Naive B cell (primary cell): ENCODE measurements around the gene PFKM. TPM values are rescaled to one million over a fixed set of nuclear protein-coding genes. Genes with fewer than 3 reads are reported as not detected.
"Not testable (repeated sequence)": the region's sequence is repeated elsewhere in the genome, so short reads cannot be mapped to it uniquely, and the experiment has no call there.

ENCODE experiments used
- ATAC-seq, 2 donors: fragments of 150-1000 bp; cut with Tn5 transposase; 2 replicates each; pipeline ENCODE4 v1.10.0; 2021; ENCODE audit warnings: low read depth in 2 of 2, mild to moderate bottlenecking in 2 of 2, moderate library complexity in 2 of 2
- DNase-seq: peaks from one replicate; pipeline ENCODE4 v3.0.0; 2022
- H3K27ac Mint-ChIP-seq, 6 donors: one replicate each; pipeline ENCODE4 v1.8.0; 2020 to 2022; ENCODE audit warnings: mild to moderate bottlenecking in 6 of 6, mixed read lengths in 6 of 6, moderate library complexity in 5 of 6, inconsistent platforms in 2 of 6
- H3K27me3 Mint-ChIP-seq, 3 donors: one replicate each; pipeline ENCODE4 v1.8.0; 2021 to 2022; ENCODE audit warnings: mixed read lengths in 3 of 3, mild to moderate bottlenecking in 1 of 3
- H3K36me3 Mint-ChIP-seq, 2 donors: one replicate each; pipeline ENCODE4 v1.8.0; 2020 to 2022; ENCODE audit warnings: mixed read lengths in 2 of 2, inconsistent platforms in 1 of 2, mild to moderate bottlenecking in 1 of 2
- H3K4me1 Mint-ChIP-seq, 3 donors: one replicate each; pipeline ENCODE4 v1.8.0; 2020 to 2022; ENCODE audit warnings: mixed read lengths in 3 of 3, inconsistent platforms in 1 of 3, mild to moderate bottlenecking in 1 of 3, moderate library complexity in 1 of 3
- H3K4me3 Mint-ChIP-seq, 8 donors: one replicate each; pipeline ENCODE4 v1.8.0; 2020 to 2022; ENCODE audit warnings: mild to moderate bottlenecking in 8 of 8, mixed read lengths in 8 of 8, moderate library complexity in 8 of 8, inconsistent platforms in 2 of 8
- H3K9me3 Mint-ChIP-seq, 7 donors: one replicate each; pipeline ENCODE4 v1.8.0; 2020 to 2022; ENCODE audit warnings: mixed read lengths in 7 of 7, mild to moderate bottlenecking in 5 of 7, inconsistent platforms in 2 of 7, moderate library complexity in 1 of 7
- polyA plus RNA-seq, 6 donors: library from polyadenylated mRNA; unstranded; fragments of 300-500 nt; fragmentation: Illumina TruSeq; gene quantifications; one replicate each; pipeline ENCODE4 v1.2.3, GENCODE V29; 2021; ENCODE audit warnings: low read depth in 6 of 6

PFKM gene
- polyA plus RNA-seq, 6 donors from 2014 or later: 5.3 to 12.2 (median 7.1) TPM

- DNase-seq: no peak
- Mint-ChIP-seq H3K27ac (no peak overlapping the region), H3K9me3 (no peaks in the 10 kb centered on the region), H3K36me3 (peaks cover 0 to 10% of the 10 kb centered on the region in 2 donors), H3K27me3 (no peaks in the 10 kb centered on the region), H3K4me1 (peaks cover 0 to 4% (median 0%) of the 10 kb centered on the region in 3 donors), H3K4me3 (no peak overlapping the region)
- ATAC-seq: no peak
Measured at GRCh38 chr12:48092611-48093010, 26.6 kb upstream of the PFKM start.

GRCh38 chr12:48104531-48104930, 14.6 kb upstream of the PFKM start:
- Mint-ChIP-seq H3K4me1 (peaks cover 31 to 39% (median 35%) of the 10 kb centered on the region in 3 donors), H3K9me3 (no peaks in the 10 kb centered on the region), H3K27ac (peak overlapping the region in 5 of 6 donors; percentile 61 to 100 (median 98)), H3K36me3 (no peaks in the 10 kb centered on the region), H3K27me3 (no peaks in the 10 kb centered on the region), H3K4me3 (peak overlapping the region; percentile 30 to 98 (median 94))
- DNase-seq: no peak
- ATAC-seq: no peak

GRCh38 chr12:48105321-48105866, 13.8 kb upstream of the PFKM start:
- ATAC-seq: peak; percentile 58 to 59
- peak; percentile 54 for DNase-seq
- Mint-ChIP-seq H3K27ac (peak overlapping the region; percentile 97 to 100 (median 98)), H3K4me1 (peaks cover 31 to 39% (median 35%) of the 10 kb centered on the region in 3 donors), H3K27me3 (no peaks in the 10 kb centered on the region), H3K4me3 (peak overlapping the region; percentile 92 to 99 (median 96)), H3K9me3 (no peaks in the 10 kb centered on the region), H3K36me3 (no peaks in the 10 kb centered on the region)

- ATAC-seq (peak; percentile 74 to 77), DNase-seq (peak; percentile 85)
- H3K9me3 Mint-ChIP-seq: no peaks in the 10 kb centered on the region
- H3K27ac Mint-ChIP-seq: peak within 1 kb of the TSS; percentile 97 to 100 (median 98)
- H3K27me3 Mint-ChIP-seq: no peaks in the 10 kb centered on the region
- peaks cover 31 to 39% (median 35%) of the 10 kb centered on the region in 3 donors for H3K4me1 Mint-ChIP-seq
- H3K36me3 Mint-ChIP-seq: no peaks in the 10 kb centered on the region
- peak within 1 kb of the TSS; percentile 92 to 99 (median 96) for H3K4me3 Mint-ChIP-seq
Measured at GRCh38 chr12:48105867-48106680, 13.1 kb upstream of the PFKM start, which contains the start of gene SENP1. Gene SENP1 (minus strand): TSS chr12:48106079. CDS start chr12:48101472, 4,607 bp downstream.

GRCh38 chr12:48106681-48107613, 12.2 kb upstream of the PFKM start:
- DNase-seq (no peak), ATAC-seq (no peak)
- H3K4me3 Mint-ChIP-seq: peak overlapping the region; percentile 92 to 99 (median 96)
- peaks cover 31 to 34% (median 32%) of the 10 kb centered on the region in 3 donors for H3K4me1 Mint-ChIP-seq
- peak overlapping the region; percentile 97 to 100 (median 98) for H3K27ac Mint-ChIP-seq
- H3K27me3 Mint-ChIP-seq: no peaks in the 10 kb centered on the region
- H3K9me3 Mint-ChIP-seq: no peaks in the 10 kb centered on the region
- H3K36me3 Mint-ChIP-seq: no peaks in the 10 kb centered on the region

GRCh38 chr12:48109424-48109823, 9.7 kb upstream of the PFKM start:
- peaks cover 0 to 5% of the 10 kb centered on the region in 2 donors for H3K36me3 Mint-ChIP-seq
- peak overlapping the region in 1 of 8 donors; percentile 30 for H3K4me3 Mint-ChIP-seq
- peaks cover 0 to 5% (median 0%) of the 10 kb centered on the region in 7 donors for H3K9me3 Mint-ChIP-seq
- H3K27ac Mint-ChIP-seq: peak overlapping the region in 2 of 6 donors; percentile 70
- H3K4me1 Mint-ChIP-seq: peaks cover 18 to 23% (median 20%) of the 10 kb centered on the region in 3 donors
- ATAC-seq: no peak
- DNase-seq: no peak
- peaks cover 0 to 5% (median 5%) of the 10 kb centered on the region in 3 donors for H3K27me3 Mint-ChIP-seq

- H3K27ac Mint-ChIP-seq: no peak overlapping the region
- ATAC-seq (no peak), DNase-seq (no peak)
- H3K4me3 Mint-ChIP-seq: peak overlapping the region in 1 of 8 donors; percentile 30
- H3K9me3 Mint-ChIP-seq: peaks cover 0 to 5% (median 0%) of the 10 kb centered on the region in 7 donors
- H3K4me1 Mint-ChIP-seq: peaks cover 7 to 16% (median 9%) of the 10 kb centered on the region in 3 donors
- H3K27me3 Mint-ChIP-seq: peaks cover 0 to 14% (median 12%) of the 10 kb centered on the region in 3 donors
- H3K36me3 Mint-ChIP-seq: peaks cover 0 to 9% of the 10 kb centered on the region in 2 donors
Measured at GRCh38 chr12:48110691-48111311, 8.4 kb upstream of the PFKM start.

- not testable (repeated sequence) for DNase-seq, H3K4me3 Mint-ChIP-seq, ATAC-seq, H3K27ac Mint-ChIP-seq, H3K9me3 Mint-ChIP-seq, H3K36me3 Mint-ChIP-seq
- peaks cover 4 to 13% (median 8%) of the 10 kb centered on the region in 3 donors for H3K4me1 Mint-ChIP-seq
- peaks cover 0 to 19% (median 12%) of the 10 kb centered on the region in 3 donors for H3K27me3 Mint-ChIP-seq
Measured at GRCh38 chr12:48111312-48111693, 7.9 kb upstream of the PFKM start.

- ATAC-seq: no peak
- peaks cover 0 to 5% (median 0%) of the 10 kb centered on the region in 7 donors for H3K9me3 Mint-ChIP-seq
- H3K27ac Mint-ChIP-seq: no peak overlapping the region
- no peak overlapping the region for H3K4me3 Mint-ChIP-seq
- H3K36me3 Mint-ChIP-seq: peaks cover 0 to 9% of the 10 kb centered on the region in 2 donors
- H3K27me3 Mint-ChIP-seq: peaks cover 3 to 19% (median 12%) of the 10 kb centered on the region in 3 donors
- no peak for DNase-seq
- H3K4me1 Mint-ChIP-seq: peaks cover 13 to 24% (median 18%) of the 10 kb centered on the region in 3 donors
Measured at GRCh38 chr12:48115957-48116356, 3.2 kb upstream of the PFKM start.

- H3K4me1 Mint-ChIP-seq: peaks cover 13 to 27% (median 18%) of the 10 kb centered on the region in 3 donors
- peaks cover 0 to 5% (median 0%) of the 10 kb centered on the region in 7 donors for H3K9me3 Mint-ChIP-seq
- no peak for DNase-seq
- peaks cover 3 to 19% (median 12%) of the 10 kb centered on the region in 3 donors for H3K27me3 Mint-ChIP-seq
- peak overlapping the region in 4 of 6 donors; percentile 26 to 98 (median 58) for H3K27ac Mint-ChIP-seq
- no peak for ATAC-seq
- H3K4me3 Mint-ChIP-seq: peak overlapping the region; percentile 93 to 100 (median 97)
- H3K36me3 Mint-ChIP-seq: peaks cover 9 to 10% of the 10 kb centered on the region in 2 donors
Measured at GRCh38 chr12:48118284-48118871, 786 bp upstream of the PFKM start.

- no peaks in the 10 kb centered on the region for H3K9me3 Mint-ChIP-seq
- peaks cover 18 to 27% (median 18%) of the 10 kb centered on the region in 3 donors for H3K4me1 Mint-ChIP-seq
- DNase-seq: no peak
- ATAC-seq: no peak
- peaks cover under 1 to 10% of the 10 kb centered on the region in 2 donors for H3K36me3 Mint-ChIP-seq
- H3K4me3 Mint-ChIP-seq: peak overlapping the region; percentile 93 to 100 (median 97)
- H3K27ac Mint-ChIP-seq: peak overlapping the region in 3 of 6 donors; percentile 88 to 97 (median 97)
- H3K27me3 Mint-ChIP-seq: peaks cover 3 to 10% (median 3%) of the 10 kb centered on the region in 3 donors
Measured at GRCh38 chr12:48119834-48120195, 651 bp downstream of the PFKM start.

- ATAC-seq: no peak
- Mint-ChIP-seq H3K27me3 (peaks cover 0 to 3% (median 0%) of the 10 kb centered on the region in 3 donors), H3K36me3 (peaks cover 5 to 10% of the 10 kb centered on the region in 2 donors), H3K4me1 (peaks cover 18 to 27% (median 18%) of the 10 kb centered on the region in 3 donors), H3K9me3 (no peaks in the 10 kb centered on the region), H3K27ac (no peak overlapping the region), H3K4me3 (no peak overlapping the region)
- DNase-seq: no peak
Measured at GRCh38 chr12:48121522-48121921, 2.4 kb downstream of the PFKM start.
